ENCODE data around the gene IL6ST.

Gene IL6ST

DNA sequence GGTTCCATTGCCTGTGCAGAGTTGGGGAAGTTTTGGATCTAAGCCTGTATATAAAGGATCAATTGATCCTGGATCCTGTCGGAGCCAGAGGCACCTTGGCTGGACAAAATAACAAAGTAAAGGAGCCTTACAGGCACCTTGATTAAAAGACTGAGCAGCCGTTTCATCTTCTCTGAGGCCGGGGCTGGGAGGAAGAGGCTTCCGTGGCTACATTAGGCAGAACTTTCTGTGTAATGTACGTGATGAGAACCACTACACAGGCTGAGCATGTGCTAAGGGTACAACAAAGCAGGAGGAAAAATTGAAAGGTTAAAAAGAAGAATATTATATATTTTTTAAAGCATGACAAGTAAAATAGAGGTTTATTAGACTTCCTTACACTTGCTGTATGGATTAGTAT, 106.6 kb downstream of the IL6ST start:
- no peak for FAIRE-seq

DNA sequence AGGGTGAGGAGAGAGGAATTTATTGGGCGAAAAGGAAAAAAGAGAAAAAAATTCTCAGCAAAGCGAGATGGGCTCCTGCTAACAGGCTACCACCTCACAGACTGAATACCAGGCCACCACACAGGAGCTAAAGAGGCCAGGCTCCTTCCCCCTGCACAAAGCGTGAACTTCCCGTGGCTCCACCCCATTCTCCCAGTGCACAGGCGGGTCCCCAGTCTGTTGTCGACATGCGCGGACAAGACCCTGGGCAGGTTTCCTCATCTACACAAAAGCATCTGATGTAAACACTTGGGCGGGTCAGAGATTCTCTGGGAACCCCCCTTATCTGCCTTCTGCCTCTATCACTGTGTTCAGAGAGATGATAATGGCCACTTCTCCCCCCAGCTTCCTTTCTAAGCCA, 109.4 kb downstream of the IL6ST start:
- no peak for FAIRE-seq
